NCI-H128 (cell line): Measurements from ENCODE around the gene PON2.
"Not testable (repeated sequence)": the region's sequence is repeated elsewhere in the genome, so short reads cannot be mapped to it uniquely, and the experiment has no call there.

Experiments used
- DNase-seq: peaks from one replicate; lab custom pipeline; 2025; ENCODE audit not compliant: unreplicated experiment; lab: John Stamatoyannopoulos, UW

Gene PON2

DNA sequence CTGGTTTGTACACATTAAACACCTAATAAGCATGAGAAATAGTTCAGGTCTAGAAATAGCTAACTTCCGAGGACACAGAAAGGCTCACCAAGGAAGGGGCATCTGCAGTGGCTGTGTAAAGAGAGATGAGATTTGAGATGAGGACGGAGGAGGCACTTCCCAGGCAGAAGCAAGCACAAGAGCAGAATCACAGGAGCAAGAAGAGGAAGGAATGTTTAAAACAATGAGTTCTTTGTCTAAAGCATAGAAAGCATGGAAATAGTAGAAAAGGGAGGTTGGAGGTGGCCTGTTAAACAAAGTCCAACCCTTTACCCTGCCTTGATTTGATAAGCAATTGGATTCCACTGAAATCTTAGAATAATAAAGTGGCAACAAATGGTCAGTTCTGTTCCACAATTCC is 27.1 kb downstream of the PON2 start:
- DNase-seq: no peak

DNA sequence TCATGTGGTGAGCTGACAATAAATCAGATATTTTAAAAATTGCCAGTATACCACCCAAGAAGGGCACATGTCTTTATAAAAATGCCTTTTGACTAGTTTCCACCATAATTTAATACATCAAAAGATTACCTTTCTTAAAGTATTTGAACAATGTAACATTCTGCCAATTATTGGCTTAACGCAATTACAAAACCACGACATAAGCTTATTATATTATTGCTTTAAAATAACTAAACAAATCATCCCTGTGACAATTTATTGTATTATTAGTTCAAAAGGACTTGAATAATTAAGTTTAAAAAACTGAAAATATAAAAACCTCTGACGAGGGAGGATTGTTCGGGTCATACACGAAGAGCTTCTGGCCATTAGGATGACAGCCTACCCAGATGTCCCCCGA is 29.0 kb downstream of the PON2 start:
- no peak for DNase-seq

DNA sequence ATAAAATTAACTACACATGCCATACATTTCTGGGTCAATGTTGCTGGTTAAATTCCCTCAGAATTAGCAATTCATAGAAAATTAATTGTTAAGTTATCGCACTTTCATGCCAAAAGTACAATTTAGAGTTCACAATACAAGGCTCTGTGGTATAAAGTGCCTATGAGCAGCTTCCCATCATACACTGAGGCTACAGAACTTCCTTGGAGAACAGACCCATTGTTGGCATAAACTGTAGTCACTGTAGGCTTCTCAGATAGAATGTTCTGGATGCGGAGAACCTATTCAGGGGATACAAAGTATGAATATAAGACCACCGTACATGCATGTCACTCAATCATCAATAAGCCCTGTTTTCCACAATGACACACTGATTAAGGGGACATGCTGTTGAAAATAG is 29.6 kb downstream of the PON2 start:
- no peak for DNase-seq

DNA sequence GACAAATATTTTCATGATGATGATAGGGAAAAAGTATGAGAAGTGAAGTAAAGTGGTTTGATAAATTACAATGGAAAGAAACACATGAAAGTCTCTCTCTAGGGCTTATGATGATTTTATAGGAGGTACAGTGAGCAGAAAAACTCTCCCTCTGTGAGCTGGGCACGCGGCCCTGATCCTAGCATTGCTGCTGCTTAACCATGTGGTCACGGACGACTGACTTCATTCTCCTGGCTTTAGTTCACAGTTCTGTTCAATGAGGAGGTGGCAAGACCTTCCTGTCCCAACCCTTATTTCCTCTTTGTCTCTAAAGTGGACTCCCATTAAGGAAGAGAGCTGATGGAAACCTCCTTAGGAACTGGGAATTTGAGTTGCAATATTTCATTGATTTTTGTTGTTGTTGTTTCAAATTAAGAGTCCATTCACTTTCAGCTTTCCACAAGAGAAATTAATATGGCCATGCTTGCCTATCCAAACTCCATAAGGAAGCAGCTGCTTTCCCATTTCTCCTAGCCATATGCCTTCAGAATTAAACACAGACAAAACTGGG is 30.4 kb downstream of the PON2 start:
- DNase-seq: no peak

DNA sequence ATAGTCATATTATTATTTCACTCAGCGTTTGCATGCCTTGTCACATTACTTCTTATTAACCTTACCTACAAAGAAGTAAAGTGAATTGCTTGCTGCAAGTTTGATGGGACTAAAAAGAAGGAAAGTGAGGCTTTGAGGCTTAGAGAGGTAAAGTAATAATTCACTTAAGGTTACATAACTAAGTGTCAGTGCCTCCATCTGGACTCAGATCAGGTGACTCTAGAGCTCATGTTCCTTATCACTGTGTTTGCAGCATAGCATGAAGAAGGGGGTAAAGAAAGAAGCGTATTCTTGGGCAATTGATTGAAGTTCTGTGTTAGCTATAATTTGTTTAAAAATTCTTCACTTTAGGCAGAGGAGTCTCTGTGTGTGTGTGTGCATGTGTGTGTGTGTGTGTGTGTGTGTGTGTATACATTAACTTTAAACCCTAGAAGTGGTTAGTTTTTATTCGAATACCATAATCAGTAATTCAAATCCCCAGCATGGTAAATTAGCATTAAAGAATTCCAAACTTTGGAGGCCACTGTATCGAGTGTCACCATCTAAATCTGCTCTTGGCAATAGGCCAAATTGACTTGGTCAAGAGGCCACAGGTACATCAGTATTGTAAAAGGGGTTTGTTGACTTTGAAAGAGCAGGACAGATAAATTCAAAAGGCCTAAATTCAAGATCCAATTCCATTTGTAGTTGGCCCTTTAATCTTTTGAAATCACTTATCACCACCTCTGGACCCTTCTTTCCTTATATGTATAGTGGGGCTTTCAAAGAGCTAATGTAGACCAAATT is 36.5 kb downstream of the PON2 start:
- no peak for DNase-seq

DNA sequence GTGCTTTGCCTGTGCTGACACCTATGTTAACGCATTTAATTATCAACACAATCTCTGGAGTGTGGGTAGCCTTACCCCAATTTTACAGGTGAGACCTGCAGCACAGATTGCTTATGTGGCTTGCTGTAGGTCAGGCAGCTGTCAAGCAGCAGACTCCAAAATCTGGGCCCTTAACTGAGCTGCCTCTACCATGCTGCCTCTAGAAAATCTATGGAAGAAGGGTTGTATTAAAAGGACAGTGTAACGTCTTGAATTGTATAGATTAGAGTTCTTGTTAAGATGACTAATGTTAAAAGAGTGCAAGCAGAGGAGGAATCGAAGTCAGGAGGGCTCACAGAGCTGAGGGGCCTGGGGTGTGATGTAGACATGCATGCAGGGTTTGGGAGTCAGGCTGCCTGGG is 37.4 kb downstream of the PON2 start:
- no peak for DNase-seq

DNA sequence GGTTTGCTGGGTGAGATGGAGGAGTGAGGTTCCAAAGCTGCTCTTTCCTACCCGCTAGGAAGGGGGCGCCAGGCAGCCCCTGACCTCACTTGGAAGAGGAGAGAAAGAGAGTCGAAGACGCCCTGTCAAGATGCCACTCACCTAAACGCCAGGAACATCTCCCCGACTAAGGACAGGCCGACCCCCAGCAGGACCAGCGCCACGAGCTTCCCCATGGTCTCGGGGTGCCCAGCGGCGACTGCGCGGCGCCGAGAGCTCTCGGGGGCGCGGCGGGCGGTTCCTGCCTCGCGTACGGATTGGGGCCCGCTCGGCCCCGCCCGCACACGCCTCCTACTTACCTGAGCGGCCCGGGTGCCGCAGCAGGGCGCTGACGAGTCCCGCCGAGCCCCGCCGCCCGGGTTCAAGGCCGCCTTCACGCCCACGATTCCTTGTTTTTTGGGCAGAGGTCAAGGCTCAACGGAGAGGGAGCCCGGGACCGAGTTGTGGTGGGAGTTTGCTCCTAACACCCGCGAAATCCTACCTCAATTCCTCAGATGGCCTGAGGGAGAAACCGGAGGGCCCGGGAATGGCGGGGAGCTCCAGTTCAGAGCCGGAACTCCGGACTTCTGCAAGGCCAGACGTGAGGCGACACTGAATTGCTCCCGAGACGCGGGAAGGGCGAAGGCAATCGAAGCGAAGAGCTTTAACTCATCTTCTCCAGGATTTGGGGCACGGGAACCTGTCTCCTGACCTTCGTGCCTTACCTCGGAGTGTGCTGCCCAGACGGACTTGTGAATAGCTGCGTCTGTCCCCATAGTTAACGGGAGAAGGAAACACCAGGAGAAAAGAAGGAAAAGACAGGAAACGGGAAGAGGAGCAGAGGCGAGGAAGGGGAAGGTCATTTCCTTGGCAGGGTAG is 38.4 kb downstream of the PON2 start, which contains the start of gene PON3:
Gene PON3 (minus strand): TSS at position 240 of the 897 bp plus-strand sequence. CDS start 25 bp downstream, at position 215.
- DNase-seq: no peak

DNA sequence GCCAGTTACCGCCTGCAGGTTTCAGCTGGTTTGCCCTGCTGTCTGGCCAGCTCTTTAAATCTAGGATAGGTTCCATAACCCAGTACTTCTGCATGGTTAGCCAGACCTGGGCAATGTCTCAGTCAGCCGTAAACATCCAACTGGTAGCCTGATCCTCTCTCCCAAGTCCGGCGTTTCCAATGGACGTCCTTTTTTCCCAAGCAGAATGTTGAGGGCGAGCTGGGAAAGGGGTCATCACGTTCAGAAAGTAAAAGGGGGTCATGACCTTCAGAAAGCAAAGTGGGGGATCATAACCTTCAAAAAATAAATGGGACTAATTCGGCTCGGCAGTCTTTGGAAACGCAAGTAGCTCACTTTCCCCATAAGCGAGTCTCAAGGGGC is 39.1 kb downstream of the PON2 start:
- no peak for DNase-seq

DNA sequence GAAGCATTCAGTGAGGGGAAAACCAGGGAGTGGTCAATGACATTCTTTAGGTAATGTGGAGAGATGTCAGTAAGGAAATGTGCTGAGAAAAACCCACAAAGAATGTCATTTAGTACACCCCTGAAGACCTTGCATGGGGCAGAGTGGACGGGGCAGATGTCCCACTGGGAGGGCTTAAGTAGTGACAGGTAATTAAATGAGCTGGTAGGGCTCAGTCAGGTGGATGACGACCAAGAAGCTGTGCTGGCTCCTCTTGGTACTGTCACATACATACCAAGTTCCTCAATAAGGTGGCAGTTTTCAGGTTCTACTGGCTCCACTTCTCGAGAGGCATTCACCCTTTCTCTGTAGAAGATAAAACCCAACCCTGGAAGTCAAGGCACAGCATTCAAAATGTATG is 40.5 kb downstream of the PON2 start:
- no peak for DNase-seq

DNA sequence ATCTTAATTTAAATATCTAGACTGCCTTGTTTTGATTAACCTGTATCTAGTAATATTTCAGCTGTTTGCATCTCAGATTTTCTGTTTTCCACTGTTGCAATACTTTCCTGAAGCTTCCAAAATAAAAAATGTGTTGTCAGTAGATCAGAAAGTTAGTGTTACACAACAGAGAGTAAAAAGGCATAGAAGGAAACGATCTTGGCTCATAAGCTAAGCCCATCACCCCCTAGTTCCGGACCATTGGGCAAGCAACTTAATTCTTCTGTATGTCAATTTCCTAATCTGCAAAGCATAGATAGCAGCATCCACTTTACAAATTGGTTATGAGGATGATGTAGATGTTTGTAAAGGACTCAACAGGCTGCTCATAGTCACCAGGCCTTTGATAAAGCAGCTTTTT is 43.1 kb downstream of the PON2 start:
- no peak for DNase-seq

DNA sequence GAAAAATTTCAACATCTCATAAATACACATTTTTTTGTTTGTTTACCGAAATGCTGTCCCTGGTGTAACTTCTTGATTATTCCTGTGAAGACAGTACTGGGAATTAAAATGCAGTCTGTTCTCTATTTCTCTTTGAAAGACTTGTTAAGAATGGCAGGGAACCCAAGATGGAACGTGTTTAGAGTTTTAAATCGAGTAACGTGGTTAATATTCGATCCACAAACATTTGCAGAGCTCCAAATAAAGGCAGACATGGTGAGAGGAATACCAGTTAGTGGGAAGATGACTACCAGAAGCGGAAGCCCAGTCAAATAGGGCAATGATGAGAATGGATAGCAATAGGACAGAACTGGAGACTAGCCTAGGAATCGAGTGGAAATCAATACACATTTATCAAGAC is 45.3 kb downstream of the PON2 start:
- DNase-seq: no peak

DNA sequence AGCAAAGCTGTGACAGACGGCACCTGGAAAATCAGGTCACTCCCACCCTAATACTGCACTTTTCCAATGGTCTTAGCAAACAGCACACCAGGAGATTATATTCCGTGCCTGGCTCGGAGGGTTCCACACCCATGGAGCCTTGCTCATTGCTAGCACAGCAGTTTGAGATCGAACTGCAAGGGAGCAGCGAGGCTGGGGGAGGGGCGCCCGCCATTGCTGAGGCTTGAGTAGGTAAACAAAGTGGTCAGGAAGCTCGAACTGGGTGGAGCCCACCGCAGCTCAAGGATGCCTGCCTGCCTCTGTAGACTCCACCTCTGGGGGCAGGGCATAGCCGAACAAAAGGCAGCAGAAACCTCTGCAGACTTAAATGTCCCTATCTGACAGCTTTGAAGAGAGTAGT is 55.4 kb downstream of the PON2 start:
- not testable (repeated sequence) for DNase-seq

DNA sequence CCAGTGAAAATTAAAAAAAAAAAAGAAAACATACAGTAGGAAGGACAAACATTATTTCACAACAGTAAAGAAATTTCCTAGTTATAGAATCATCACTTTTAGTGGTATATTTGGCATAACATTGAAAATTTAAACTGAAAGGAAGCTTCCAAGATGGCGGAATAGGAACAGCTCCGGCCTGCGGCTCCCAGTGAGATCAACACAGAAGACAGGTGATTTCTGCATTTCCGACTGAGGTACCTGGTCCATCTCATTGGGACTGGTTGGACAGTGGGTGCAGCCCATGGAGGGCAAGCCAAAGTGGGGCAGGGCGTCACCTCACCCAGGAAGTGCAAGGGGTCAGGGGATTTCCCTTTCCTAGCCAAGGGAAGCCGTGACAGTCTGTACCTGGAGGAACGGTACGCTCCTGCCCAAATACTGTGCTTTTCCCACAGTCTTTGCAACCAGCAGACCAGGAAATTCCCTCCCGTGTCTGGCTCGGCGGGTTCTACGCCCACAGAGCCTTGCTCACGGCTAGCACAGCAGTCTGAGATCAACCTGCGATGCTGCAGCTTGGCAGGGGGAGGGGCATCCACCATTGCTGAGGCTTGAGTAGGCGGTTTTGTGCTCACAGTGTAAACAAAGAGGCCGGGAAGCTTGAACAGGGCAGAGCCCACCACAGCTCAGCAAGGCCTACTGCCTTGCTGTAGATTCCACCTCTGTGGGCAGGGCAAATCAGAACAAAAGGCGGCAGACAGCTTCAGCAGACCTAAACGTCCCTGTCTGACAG is 58.0 kb downstream of the PON2 start:
- no peak for DNase-seq

DNA sequence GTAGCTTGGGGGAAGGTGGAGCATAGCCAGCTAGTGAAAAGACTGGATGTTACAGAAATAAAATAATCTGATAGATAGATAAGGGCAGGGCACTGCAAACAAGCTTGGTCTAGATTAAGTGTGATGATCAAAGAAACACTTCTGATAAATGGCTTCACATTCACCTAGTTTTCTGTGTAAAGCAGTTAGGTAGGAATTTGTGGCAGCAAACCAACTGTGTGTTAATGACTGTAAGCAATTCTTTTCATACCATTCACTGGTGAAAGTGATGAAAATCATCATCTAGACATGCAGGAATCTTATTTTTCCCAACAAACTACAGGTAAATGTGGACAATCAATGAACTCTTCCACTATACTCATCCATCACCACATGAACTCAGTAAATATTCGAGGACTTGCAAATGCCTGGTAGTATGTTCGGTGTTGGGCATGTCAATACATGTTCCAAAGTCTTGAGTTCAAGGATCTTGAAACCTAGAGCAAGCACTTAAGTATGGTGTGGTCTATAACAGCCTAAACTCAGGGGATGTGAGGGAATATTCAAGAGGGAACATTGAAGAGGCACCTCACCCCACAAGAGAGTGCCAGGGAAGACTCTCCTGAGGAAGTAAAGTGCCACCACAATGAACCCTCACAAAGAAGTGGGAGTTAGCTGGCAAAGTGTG is 59.1 kb downstream of the PON2 start:
- no peak for DNase-seq

DNA sequence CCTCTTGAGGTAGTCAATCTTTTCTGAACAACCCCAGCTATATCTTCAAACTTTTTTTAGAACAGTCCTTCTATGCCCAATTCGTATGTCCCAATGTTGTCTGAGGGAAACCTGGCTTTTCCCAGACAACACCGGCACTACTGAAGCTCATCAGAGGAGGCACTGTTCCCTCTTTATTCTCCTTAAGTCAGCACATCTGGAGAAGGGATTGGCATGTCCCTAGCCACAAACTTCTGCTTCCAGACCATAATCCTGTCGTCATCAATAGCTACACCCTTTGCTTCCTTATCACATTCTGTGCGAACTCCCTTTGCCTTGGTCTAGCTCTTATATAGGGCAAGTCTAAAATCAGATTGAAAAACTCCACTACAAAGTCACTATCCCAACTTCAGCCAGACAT is 61.5 kb downstream of the PON2 start:
- no peak for DNase-seq

DNA sequence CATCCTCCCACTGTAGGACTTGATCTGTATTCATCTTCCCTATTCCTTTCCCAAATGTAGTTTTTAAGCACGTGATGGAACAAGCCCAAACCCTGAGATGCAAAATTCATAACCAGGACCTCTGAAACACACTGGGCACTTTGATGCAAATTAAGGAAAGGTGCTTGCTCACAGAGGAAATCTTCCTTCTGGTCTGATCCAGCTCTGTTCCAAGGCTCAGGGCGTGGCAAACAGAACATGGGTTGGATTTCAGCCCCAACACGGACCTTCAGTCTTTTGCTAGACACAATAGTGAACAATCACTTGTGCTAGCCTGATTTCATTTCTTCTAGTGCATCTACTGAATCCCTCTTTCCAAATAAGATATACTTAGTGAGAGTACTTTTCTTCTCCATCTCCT is 66.6 kb downstream of the PON2 start:
- no peak for DNase-seq

DNA sequence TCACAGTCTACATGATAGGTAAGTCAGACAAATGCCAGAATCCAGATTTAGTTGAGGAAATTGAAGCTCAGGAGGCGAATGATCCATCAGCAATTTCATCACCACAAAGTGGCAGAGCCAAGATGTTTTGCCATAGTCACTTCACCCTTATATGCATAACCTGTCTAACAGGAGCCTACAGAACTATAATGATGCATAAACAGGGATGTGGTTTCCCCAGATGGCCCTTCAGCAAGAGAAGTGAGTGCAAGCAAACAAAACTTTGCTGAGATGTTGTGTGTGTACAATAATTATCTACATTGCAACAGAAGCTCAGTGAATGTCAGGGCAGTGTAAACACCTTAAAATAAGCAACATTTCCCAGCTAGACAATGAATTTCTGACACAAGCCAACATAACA is 67.2 kb downstream of the PON2 start:
- no peak for DNase-seq

DNA sequence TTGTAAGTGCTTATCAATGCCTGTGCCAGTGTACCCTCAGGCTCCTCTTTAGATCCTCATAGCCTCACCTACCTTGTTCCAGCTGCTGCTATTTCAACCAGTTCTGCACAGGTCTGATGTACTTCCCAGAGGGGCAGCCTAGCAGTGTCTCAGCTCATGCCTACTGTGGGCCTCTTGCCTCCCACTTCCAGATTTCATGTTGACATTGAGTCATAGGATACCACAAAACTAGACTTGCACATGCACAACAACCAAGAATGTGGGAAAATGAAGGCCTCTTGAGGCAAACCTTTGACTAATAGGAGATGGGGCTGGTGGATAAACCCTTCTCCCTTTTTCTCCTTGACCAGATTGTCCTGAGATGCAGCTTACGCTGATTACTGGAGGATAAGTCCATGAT is 69.7 kb downstream of the PON2 start:
- no peak for DNase-seq

DNA sequence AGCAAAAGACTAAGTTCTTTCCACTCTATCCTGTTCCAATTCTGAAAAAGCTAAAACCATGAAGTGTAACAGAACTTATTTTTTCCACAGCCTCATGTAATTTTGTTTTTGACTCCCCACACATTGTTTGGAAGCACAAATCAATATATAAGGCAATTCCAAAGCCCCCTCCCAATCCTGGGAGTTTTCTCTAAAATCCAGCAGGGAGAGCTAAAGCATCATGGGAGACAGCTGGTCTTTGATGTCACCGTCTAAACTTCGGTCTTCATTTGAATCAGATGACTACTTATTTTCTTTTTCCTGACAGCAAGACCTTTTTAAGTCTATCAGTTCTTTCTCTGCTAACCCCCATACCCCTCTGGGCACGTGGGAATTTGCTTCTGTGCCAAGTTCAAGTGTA is 77.2 kb downstream of the PON2 start:
- no peak for DNase-seq
